ENCODE data around the gene ATMIN. TPM values are rescaled to one million over a fixed set of nuclear protein-coding genes. Genes with fewer than 3 reads are reported as not detected.
A peak's percentile ranks its signal among the peaks of the same experiment; 100 is the strongest.

The ATMIN gene
- total RNA-seq, 1 experiment from 2014 or later = 46.7 TPM

DNA sequence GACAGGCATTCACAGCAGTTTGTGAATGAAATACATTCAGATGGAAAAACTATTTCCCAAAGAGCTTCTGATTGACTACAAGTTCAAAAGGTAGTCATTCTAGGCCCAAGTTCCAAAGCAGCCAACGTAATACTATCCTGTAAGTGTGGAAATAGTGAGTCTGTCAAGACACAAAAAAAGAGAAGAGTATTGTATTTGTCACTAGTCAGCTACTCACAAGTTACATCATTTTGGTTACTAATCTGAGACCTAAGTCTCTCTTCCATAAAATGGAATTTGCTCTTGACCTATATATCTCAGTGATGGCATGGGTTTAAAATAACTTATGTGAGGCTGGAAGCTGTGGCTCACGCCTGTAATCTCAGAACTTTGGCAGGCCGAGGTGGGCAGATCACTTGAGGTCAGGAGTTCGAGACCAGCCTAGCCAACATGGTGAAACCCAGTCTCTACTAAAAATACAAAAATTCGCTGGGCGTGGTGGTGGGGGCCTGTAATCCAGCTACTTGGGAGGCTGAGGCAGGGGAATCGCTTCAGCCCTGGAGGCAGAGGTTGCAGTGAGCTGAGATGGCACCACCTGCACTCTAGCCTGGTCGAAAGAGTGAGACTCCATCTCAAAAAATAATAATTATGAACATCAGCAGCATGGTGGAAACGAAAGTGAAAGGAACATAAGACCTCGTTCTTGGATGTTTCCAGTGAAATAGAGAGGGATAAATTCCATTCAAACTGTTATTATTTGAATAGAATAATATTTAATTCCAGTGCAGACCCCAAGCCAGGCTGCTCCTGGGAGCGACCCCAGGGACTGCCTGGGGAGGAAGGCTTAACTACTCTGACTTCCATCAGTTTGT lies 31.8 kb upstream of the ATMIN start (continued):
- TF ChIP-seq CEBPB (IDR thresholded peaks at IDR 0.05; ENCODE audit: low read depth) = no peak

DNA sequence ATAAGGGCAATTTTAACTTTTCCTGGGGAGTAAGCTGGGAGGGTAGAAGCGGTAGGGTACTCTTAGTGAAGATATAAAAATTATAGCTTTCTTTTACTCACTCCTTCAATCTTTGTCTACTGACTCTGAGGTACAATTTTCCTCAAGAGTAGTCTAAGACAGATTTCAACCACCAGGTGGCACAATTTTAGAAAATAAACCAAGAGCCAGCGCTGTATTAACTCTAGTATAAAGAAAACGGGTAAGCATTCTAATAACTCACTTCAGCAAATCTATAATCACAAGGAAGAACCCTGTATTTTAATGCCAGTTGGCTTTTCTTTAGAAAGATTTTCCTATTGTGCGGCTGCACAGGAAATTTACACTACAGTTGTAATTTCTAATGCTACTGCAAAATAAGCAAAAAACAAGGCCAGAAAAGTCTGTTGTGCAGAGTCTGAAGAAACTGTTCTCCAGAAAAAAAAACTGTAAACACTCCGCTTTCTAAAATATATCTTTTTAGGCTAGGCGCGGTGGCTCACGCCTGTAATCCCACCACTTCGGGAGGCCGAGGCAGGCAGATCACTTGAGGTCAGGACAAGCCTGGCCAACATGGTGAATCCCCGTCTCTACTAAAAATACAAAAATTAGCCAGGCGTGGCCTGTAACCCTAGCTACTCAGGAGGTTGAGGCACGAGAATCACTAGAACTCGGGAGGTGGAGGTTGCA lies 30.8 kb upstream of the ATMIN start:
- Histone ChIP-seq H3K9me2 (ENCODE audit: insufficient read depth) (no peaks in the 10 kb centered on the region), H3K9me3 (ENCODE audit: control insufficient read depth in 1 of 2, insufficient read depth in 1 of 2, low read depth in 1 of 2, low read length in 2 of 2) (no peaks in the 10 kb centered on the region), H4K20me1 (ENCODE audit: insufficient read depth) (peaks cover 22% of the 10 kb centered on the region; the same call in 1 of the 2 replicates), H2AFZ (ENCODE audit: low read depth, low read length, poor library complexity, severe bottlenecking) (no peak overlapping the region), H3K4me1 (ENCODE audit: control insufficient read depth in 1 of 2, insufficient read depth in 2 of 2, low read length in 2 of 2) (peaks cover 16 to 26% of the 10 kb centered on the region in 2 experiments), H3K36me3 (ENCODE audit: control insufficient read depth in 1 of 2, insufficient read depth in 2 of 2, low read length in 2 of 2) (no peaks in the 10 kb centered on the region; a peak in 1 of 4 replicates), H3K4me3 (replicated peaks in 1 of 2; ENCODE audit: low read depth in 1 of 2, low read length in 2 of 2) (peak overlapping the region; percentile 14 to 16; a peak in 2 of 4 replicates), H3K27me3 (ENCODE audit: insufficient read depth, low read length) (no peaks in the 10 kb centered on the region), H3K9ac (ENCODE audit: low read length) (peak overlapping the region; percentile 15; the same call in 1 of the 2 replicates), H3K4me2 (ENCODE audit: low read length) (peak overlapping the region; percentile 83), H3K79me2 (ENCODE audit: insufficient read depth, low read length) (peaks cover 94% of the 10 kb centered on the region), H3K27ac (ENCODE audit: low read depth, low read length) (0 out of 2 replicates have a peak overlapping the region, but pooled peaks have one; percentile 23)
- RAD21 ChIA-PET (ENCODE audit: low non-redundant PET in 1 of 2, low total read pairs in 2 of 2, uncharacterized antibody in 2 of 2, unreplicated experiment in 2 of 2) = no interaction called here
- DNase-seq (ENCODE audit: low read depth, low spot score) = peak; percentile 63
- CTCF ChIA-PET = interaction anchor here (0.5 to 1.6 kb wide), 25 partner anchors 8 to 194 kb away, joined by 3 to 13 read pairs (median 4); partner anchors contain the start of gene ATMIN
- POLR2A ChIA-PET = no interaction called here
- ATAC-seq = no peak
- TF ChIP-seq, protein P1, sequence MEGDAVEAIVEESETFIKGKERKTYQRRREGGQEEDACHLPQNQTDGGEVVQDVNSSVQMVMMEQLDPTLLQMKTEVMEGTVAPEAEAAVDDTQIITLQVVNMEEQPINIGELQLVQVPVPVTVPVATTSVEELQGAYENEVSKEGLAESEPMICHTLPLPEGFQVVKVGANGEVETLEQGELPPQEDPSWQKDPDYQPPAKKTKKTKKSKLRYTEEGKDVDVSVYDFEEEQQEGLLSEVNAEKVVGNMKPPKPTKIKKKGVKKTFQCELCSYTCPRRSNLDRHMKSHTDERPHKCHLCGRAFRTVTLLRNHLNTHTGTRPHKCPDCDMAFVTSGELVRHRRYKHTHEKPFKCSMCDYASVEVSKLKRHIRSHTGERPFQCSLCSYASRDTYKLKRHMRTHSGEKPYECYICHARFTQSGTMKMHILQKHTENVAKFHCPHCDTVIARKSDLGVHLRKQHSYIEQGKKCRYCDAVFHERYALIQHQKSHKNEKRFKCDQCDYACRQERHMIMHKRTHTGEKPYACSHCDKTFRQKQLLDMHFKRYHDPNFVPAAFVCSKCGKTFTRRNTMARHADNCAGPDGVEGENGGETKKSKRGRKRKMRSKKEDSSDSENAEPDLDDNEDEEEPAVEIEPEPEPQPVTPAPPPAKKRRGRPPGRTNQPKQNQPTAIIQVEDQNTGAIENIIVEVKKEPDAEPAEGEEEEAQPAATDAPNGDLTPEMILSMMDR (IDR thresholded peaks at IDR 0.05 in 2 of 3, conservative IDR thresholded peaks at IDR 0.05 in 1 of 3; ENCODE audit: borderline replicate concordance in 1 of 3, insufficient read depth in 1 of 3, low read depth in 2 of 3, low read length in 2 of 3) = peak in 2 of 3 experiments; percentile 70 to 89; a peak in 4 of 6 replicates
- TF ChIP-seq, protein P2, sequence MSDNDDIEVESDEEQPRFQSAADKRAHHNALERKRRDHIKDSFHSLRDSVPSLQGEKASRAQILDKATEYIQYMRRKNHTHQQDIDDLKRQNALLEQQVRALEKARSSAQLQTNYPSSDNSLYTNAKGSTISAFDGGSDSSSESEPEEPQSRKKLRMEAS (IDR thresholded peaks at IDR 0.05) = no peak
- BruUV-seq (replicated peaks) = no TSS peak
- intact Hi-C loops (cut with micrococcal nuclease) = loop anchor here (5.0 to 10.0 kb wide), 3 partner anchors 138 to 733 kb away; no protein-coding TSS in a partner anchor

Data from HCT116 (cell line).